GM12878 (cell line): ENCODE results near the gene SERPINB10. TPM values are rescaled to one million over a fixed set of nuclear protein-coding genes. Genes with fewer than 3 reads are reported as not detected.

Experiments
- ATAC-seq: fragments of 200-7000 bp; cut with Tn5 transposase; 3 replicates; pipeline ENCODE4 v1.9.1; 2020; ENCODE audit warnings: mild to moderate bottlenecking, moderate library complexity
- BruUV-seq: library from RNA; stranded (reverse); fragments of 400-500 nt; replicated peaks from 2 replicates; lab custom pipeline; 2021; lab: Mats Ljungman, UMichigan
- CTCF ChIA-PET: fragments of 300-600 bp; sonication (Branson Sonifier 250); formaldehyde crosslinking; extraction: SDS; loops from one replicate; lab custom pipeline; 2021; ENCODE audit warnings: inconsistent platforms; lab: Yijun Ruan, JAX
- POLR2A ChIA-PET: fragments of 350-600 bp; formaldehyde crosslinking; extraction: SDS; loops from one replicate; lab custom pipeline; 2021; ENCODE audit warnings: inconsistent platforms; lab: Charles Lee
- RAD21 ChIA-PET: fragments of 300-600 bp; sonication (Branson Sonifier 250); formaldehyde crosslinking; loops from one replicate; lab custom pipeline; 2023; ENCODE audit warnings: antibody characterized with exemption; ENCODE audit not compliant: unreplicated experiment; lab: Charles Lee
- SMC1A ChIA-PET: fragments of 300-600 bp; sonication (Branson Sonifier 250); formaldehyde crosslinking; loops from one replicate; lab custom pipeline; 2023; ENCODE audit not compliant: unreplicated experiment, uncharacterized antibody; lab: Charles Lee
- DNase-seq: peaks from one replicate; pipeline ENCODE4 v3.0.0-alpha.2; 2011; ENCODE audit warnings: low read depth, low spot score
- FAIRE-seq: peaks from 3 replicates; lab custom pipeline; 2011; peaks lifted over from hg19 to GRCh38; lab: Jason Lieb, UNC
- H2AFZ ChIP-seq: 2 replicates; pipeline ENCODE4 v1.6.0; 2011; ENCODE audit warnings: low read depth, low read length, control low read depth; ENCODE audit not compliant: control insufficient read depth
- H3K27ac ChIP-seq: 2 replicates; pipeline ENCODE4 v1.5.1; 2011; ENCODE audit warnings: control low read depth; ENCODE audit not compliant: control insufficient read depth, insufficient read depth
- H3K27me3 ChIP-seq, 2 experiments: replicated peaks in 1 of 2; 2 replicates each; pipeline versions ENCODE4 v1.6.0 to v1.6.1; 2011; ENCODE audit warnings: low read length in 1 of 2; ENCODE audit not compliant: control insufficient read depth in 2 of 2, insufficient read depth in 2 of 2
- H3K36me3 ChIP-seq, 2 experiments: 2 replicates each; pipeline ENCODE4 v1.5.1; 2011; ENCODE audit warnings: low read length in 1 of 2; ENCODE audit not compliant: control insufficient read depth in 2 of 2, insufficient read depth in 2 of 2
- H3K4me1 ChIP-seq: 2 replicates; pipeline ENCODE4 v1.6.1; 2011; ENCODE audit warnings: mild to moderate bottlenecking, low read length, moderate library complexity, mixed read lengths; ENCODE audit not compliant: control insufficient read depth, insufficient read depth
- H3K4me2 ChIP-seq: 2 replicates; pipeline ENCODE4 v1.6.0; 2011; ENCODE audit warnings: control low read depth; ENCODE audit not compliant: control insufficient read depth, insufficient read depth
- H3K4me3 ChIP-seq: fragments of 200-600 bp; sonication (generic); 2 replicates; pipeline ENCODE4 v1.5.1; 2016
- H3K79me2 ChIP-seq: 2 replicates; pipeline ENCODE4 v1.6.0; 2011; ENCODE audit warnings: low read length; ENCODE audit not compliant: control insufficient read depth, insufficient read depth
- H3K9ac ChIP-seq: 2 replicates; pipeline ENCODE4 v1.8.0; 2011; ENCODE audit warnings: low read length, control low read depth, mixed read lengths; ENCODE audit not compliant: control insufficient read depth, insufficient read depth
- H3K9me3 ChIP-seq: replicated peaks from 3 replicates; pipeline ENCODE4 v1.5.1; 2011; ENCODE audit warnings: mild to moderate bottlenecking, low read length; ENCODE audit not compliant: control insufficient read depth, insufficient read depth
- H4K20me1 ChIP-seq: 2 replicates; pipeline ENCODE4 v1.6.0; 2011; ENCODE audit not compliant: control insufficient read depth, insufficient read depth
- ASH2L ChIP-seq: fragments of 300-600, 200-600 bp; sonication (generic); IDR thresholded peaks from 2 replicates; pipeline ENCODE4 v1.6.1; 2017; ENCODE audit warnings: low read depth, mild to moderate bottlenecking, borderline replicate concordance
- E2F4 ChIP-seq: IDR thresholded peaks from 2 replicates; pipeline ENCODE4 v1.6.1; 2012; ENCODE audit warnings: low read depth, low read length, improper control_type of control experiment
- JUNB ChIP-seq: IDR thresholded peaks from 2 replicates; pipeline ENCODE4 v1.6.1; 2016; ENCODE audit warnings: antibody characterized with exemption, mild to moderate bottlenecking
- LARP7 ChIP-seq: fragments of 450-650 bp; IDR thresholded peaks from 2 replicates; pipeline ENCODE4 v1.6.1; 2017; ENCODE audit warnings: mild to moderate bottlenecking
- MEF2A ChIP-seq: IDR thresholded peaks from 2 replicates; pipeline ENCODE4 v1.6.1; 2011; ENCODE audit warnings: low read depth, mild to moderate bottlenecking, low read length, moderate library complexity; ENCODE audit not compliant: insufficient read depth
- MYB ChIP-seq: fragments of 150-350 bp; IDR thresholded peaks from 2 replicates; pipeline ENCODE4 v1.6.1; 2014; ENCODE audit warnings: mild to moderate bottlenecking, low read depth, low read length, borderline replicate concordance
- NKRF ChIP-seq: fragments of 450-650 bp; conservative IDR thresholded peaks from 2 replicates; pipeline ENCODE4 v1.6.1; 2017; ENCODE audit warnings: mild to moderate bottlenecking, moderate library complexity
- NRF1 ChIP-seq: conservative IDR thresholded peaks from 2 replicates; pipeline ENCODE4 v1.6.1; 2011; ENCODE audit warnings: mild to moderate bottlenecking, low read depth, low read length, improper control_type of control experiment
- POLR2A ChIP-seq: IDR thresholded peaks from 2 replicates; pipeline ENCODE4 v1.6.1; 2011; ENCODE audit warnings: low read depth, mild to moderate bottlenecking, low read length
- POLR2AphosphoS5 ChIP-seq: IDR thresholded peaks from 2 replicates; pipeline ENCODE4 v1.6.1; 2011; ENCODE audit warnings: mild to moderate bottlenecking, low read length, inconsistent platforms
- SMAD1 ChIP-seq: fragments of 450-650 bp; IDR thresholded peaks from 2 replicates; pipeline ENCODE4 v1.6.1; 2018; ENCODE audit warnings: mild to moderate bottlenecking, low read depth; ENCODE audit not compliant: partially characterized antibody
- SPI1 ChIP-seq: IDR thresholded peaks from 2 replicates; pipeline ENCODE4 v1.6.1; 2011; ENCODE audit warnings: low read depth, mild to moderate bottlenecking, low read length, moderate library complexity, borderline replicate concordance; ENCODE audit not compliant: insufficient read depth
- ZBED1 ChIP-seq: IDR thresholded peaks from 2 replicates; pipeline ENCODE4 v1.6.1; 2016; ENCODE audit warnings: borderline replicate concordance
- WGBS: methylation state at CpG from one replicate; pipeline ENCODE4 v1.1.6; 2016; ENCODE audit warnings: low lambda C conversion rate; ENCODE audit not compliant: insufficient replicate concordance, insufficient coverage; ENCODE audit errors: missing lambda C conversion rate; 5-methylcytosine and 5-hydroxymethylcytosine counted together
- in situ Hi-C: fragments of 300-500 bp; cut with MboI; formaldehyde crosslinking; loops from 9 replicates; pipeline ENCODE4 v1.14.3; 2018; ENCODE audit warnings: mixed read lengths
- intact Hi-C: fragments of 100-400 bp; cut with micrococcal nuclease; formaldehyde crosslinking; loops from one replicate; pipeline ENCODE4 v1.14.2; 2022; ENCODE audit not compliant: unreplicated experiment
- polyA plus RNA-seq, 11 experiments: library from polyadenylated mRNA; depleted of rRNA in 4 of 11; unstranded in 6 of 11; stranded (reverse) in 5 of 11; fragments of >200 nt; fragmentation: Nextera tagmentation in 4 of 11; fragmentation: Illumina TruSeq in 1 of 11; extraction: Ambion mirVana in 4 of 11; extraction: Trizol in 1 of 11; gene quantifications; 1 replicate in 1 of 11; 2 replicates in 10 of 11; pipeline versions ENCODE4 v1.2.1 to v1.2.3, GENCODE V29; 2011 to 2016; ENCODE audit warnings: inconsistent platforms in 2 of 11, missing spikeins in 2 of 11, low read depth in 1 of 11
- total RNA-seq, 4 experiments: library from RNA; depleted of rRNA in 3 of 4; stranded (reverse); fragments of >200 nt in 3 of 4; fragmentation: Illumina TruSeq in 1 of 4; extraction: Trizol in 1 of 4; gene quantifications; 2 replicates each; pipeline versions ENCODE4 v1.2.1 to v1.2.3, GENCODE V29; 2013 to 2021
- TF ChIP-seq, protein P1 (sequence below): fragments of 450-650 bp; formaldehyde crosslinking; IDR thresholded peaks from 2 replicates; pipeline ENCODE4 v1.4.0; 2022; ENCODE audit warnings: mild to moderate bottlenecking, moderate library complexity

The SERPINB10 gene
- total and polyA plus RNA-seq, 10 of the 15 experiments (the other 5 are each of a cell fraction or from before 2014, with no cell fraction given), result 12.0 to 83.5 (median 24.1) TPM

DNA sequence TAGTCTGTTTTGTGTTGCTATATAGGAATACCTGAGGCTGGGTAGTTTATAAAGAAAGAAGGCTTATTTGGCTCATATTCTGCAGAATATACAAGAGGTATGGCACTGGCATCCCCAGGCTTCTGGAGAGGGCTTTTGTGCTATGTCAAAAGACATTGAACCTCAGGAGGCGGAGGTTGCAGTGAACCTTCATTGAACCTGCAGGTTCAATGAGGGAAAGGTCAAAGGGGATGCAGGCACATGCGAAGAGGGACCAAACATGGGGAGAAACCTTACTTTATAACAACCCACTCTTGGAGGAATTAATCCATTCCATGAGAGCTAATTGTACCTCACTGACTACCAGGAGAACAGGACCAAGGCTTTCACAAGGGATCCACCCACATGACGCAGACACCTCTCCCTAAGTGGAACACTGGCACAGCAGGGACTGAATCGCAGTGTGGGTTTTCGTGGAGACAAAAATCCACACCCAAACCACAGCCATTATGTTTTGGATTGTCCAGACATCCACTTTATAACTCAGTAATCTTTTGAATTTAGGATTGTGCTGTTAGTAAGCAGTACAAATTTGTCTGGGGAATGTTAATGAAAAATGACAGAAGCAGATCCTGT lies 58.1 kb downstream of the SERPINB10 start (continued):
- TF ChIP-seq E2F4 (no peak), ASH2L (no peak), MEF2A (no peak), MYB (no peak), NRF1 (no peak)

- ChIA-PET CTCF (interaction anchor here (0.7 to 1.0 kb wide), 3 partner anchors 10 to 34 kb away, joined by 3 to 5 read pairs (median 4); no protein-coding TSS in a partner anchor), RAD21 (interaction anchor here (0.5 to 1.0 kb wide), 2 partner anchors 34 to 69 kb away, joined by 3 to 7 read pairs; no protein-coding TSS in a partner anchor), SMC1A (no interaction called here), POLR2A (interaction anchor here (0.6 to 1.0 kb wide), 4 partner anchors 8 to 33 kb away, joined by 3 to 6 read pairs (median 4); no protein-coding TSS in a partner anchor)
- peak within 1 kb of the TSS; percentile 89 for H3K27ac ChIP-seq
- FAIRE-seq (peak; percentile 31), ATAC-seq (peak; percentile 92), DNase-seq (no peak)
- H2AFZ ChIP-seq, result peak within 1 kb of the TSS; percentile 80
- BruUV-seq, result no TSS peak
- in situ Hi-C loops (no loop called here), intact Hi-C loops (loop anchor here (2.0 kb wide), 1 partner anchor 19 kb away; no protein-coding TSS in a partner anchor)
- WGBS, result under 1% methylated on average over 41 of the region's 62 CpGs
- peaks cover 15% of the 10 kb centered on the region for H3K79me2 ChIP-seq
- H3K27me3 ChIP-seq, result no peaks in the 10 kb centered on the region
- H3K4me3 ChIP-seq, result peak within 1 kb of the TSS; percentile 81
- peaks cover 1% of the 10 kb centered on the region; the same call in 1 of the 3 replicates for H3K9me3 ChIP-seq
- no peaks in the 10 kb centered on the region for H4K20me1 ChIP-seq
- H3K4me1 ChIP-seq, result peaks cover 6% of the 10 kb centered on the region; the same call in 1 of the 2 replicates
- peak within 1 kb of the TSS; percentile 62 for H3K4me2 ChIP-seq
- H3K36me3 ChIP-seq, result peaks cover 0 to 1% of the 10 kb centered on the region in 2 experiments; a peak in 3 of 4 replicates
- peak within 1 kb of the TSS; percentile 87 for H3K9ac ChIP-seq
- TF ChIP-seq POLR2A (peak; percentile 85), ZBED1 (peak; percentile 28; the same call in 1 of the 2 replicates), LARP7 (peak; percentile 71; the same call in 1 of the 2 replicates), POLR2AphosphoS5 (peak; percentile 83; the same call in 1 of the 2 replicates), SMAD1 (no peak), SPI1 (no peak), NKRF (peak; percentile 54), JUNB (peak; percentile 22; the same call in 1 of the 2 replicates)
- TF ChIP-seq, protein P1, sequence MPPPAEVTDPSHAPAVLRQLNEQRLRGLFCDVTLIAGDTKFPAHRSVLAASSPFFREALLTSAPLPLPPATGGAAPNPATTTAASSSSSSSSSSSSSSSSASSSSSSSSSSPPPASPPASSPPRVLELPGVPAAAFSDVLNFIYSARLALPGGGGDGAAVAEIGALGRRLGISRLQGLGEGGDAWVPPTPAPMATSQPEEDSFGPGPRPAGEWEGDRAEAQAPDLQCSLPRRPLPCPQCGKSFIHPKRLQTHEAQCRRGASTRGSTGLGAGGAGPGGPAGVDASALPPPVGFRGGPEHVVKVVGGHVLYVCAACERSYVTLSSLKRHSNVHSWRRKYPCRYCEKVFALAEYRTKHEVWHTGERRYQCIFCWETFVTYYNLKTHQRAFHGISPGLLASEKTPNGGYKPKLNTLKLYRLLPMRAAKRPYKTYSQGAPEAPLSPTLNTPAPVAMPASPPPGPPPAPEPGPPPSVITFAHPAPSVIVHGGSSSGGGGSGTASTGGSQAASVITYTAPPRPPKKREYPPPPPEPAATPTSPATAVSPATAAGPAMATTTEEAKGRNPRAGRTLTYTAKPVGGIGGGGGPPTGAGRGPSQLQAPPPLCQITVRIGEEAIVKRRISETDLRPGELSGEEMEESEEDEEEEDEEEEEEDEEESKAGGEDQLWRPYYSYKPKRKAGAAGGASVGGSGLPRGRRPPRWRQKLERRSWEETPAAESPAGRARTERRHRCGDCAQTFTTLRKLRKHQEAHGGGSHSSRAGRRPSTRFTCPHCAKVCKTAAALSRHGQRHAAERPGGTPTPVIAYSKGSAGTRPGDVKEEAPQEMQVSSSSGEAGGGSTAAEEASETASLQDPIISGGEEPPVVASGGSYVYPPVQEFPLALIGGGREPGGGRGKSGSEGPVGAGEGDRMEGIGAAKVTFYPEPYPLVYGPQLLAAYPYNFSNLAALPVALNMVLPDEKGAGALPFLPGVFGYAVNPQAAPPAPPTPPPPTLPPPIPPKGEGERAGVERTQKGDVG (CRISPR knock-in tag), result no peak
Measured at GRCh38 chr18:63969942-63970808, 62.4 kb downstream of the SERPINB10 start, which contains the start of gene SERPINB8. Gene SERPINB8, plus strand, starts transcription at chr18:63970081. Its CDS starts 8,228 bp downstream, at chr18:63978309.
